GM12878 (cell line): ENCODE measurements around the gene NRSN1. TPM values are rescaled to one million over a fixed set of nuclear protein-coding genes. Genes with fewer than 3 reads are reported as not detected.

Experiments used
- ATAC-seq: fragments of 200-7000 bp; cut with Tn5 transposase; 3 replicates; pipeline ENCODE4 v1.9.1; 2020; ENCODE audit warnings: mild to moderate bottlenecking, moderate library complexity
- BruUV-seq: library from RNA; stranded (reverse); fragments of 400-500 nt; replicated peaks from 2 replicates; lab custom pipeline; 2021; lab: Mats Ljungman, UMichigan
- CTCF ChIA-PET: fragments of 300-600 bp; sonication (Branson Sonifier 250); formaldehyde crosslinking; extraction: SDS; loops from one replicate; lab custom pipeline; 2021; ENCODE audit warnings: inconsistent platforms; lab: Yijun Ruan, JAX
- POLR2A ChIA-PET: fragments of 350-600 bp; formaldehyde crosslinking; extraction: SDS; loops from one replicate; lab custom pipeline; 2021; ENCODE audit warnings: inconsistent platforms; lab: Charles Lee
- RAD21 ChIA-PET: fragments of 300-600 bp; sonication (Branson Sonifier 250); formaldehyde crosslinking; loops from one replicate; lab custom pipeline; 2023; ENCODE audit warnings: antibody characterized with exemption; ENCODE audit not compliant: unreplicated experiment; lab: Charles Lee
- SMC1A ChIA-PET: fragments of 300-600 bp; sonication (Branson Sonifier 250); formaldehyde crosslinking; loops from one replicate; lab custom pipeline; 2023; ENCODE audit not compliant: unreplicated experiment, uncharacterized antibody; lab: Charles Lee
- DNase-seq: peaks from one replicate; pipeline ENCODE4 v3.0.0-alpha.2; 2011; ENCODE audit warnings: low read depth, low spot score
- FAIRE-seq: peaks from 3 replicates; lab custom pipeline; 2011; peaks lifted over from hg19 to GRCh38; lab: Jason Lieb, UNC
- H2AFZ ChIP-seq: 2 replicates; pipeline ENCODE4 v1.6.0; 2011; ENCODE audit warnings: low read depth, low read length, control low read depth; ENCODE audit not compliant: control insufficient read depth
- H3K27ac ChIP-seq: 2 replicates; pipeline ENCODE4 v1.5.1; 2011; ENCODE audit warnings: control low read depth; ENCODE audit not compliant: control insufficient read depth, insufficient read depth
- H3K27me3 ChIP-seq, 2 experiments: replicated peaks in 1 of 2; 2 replicates each; pipeline versions ENCODE4 v1.6.0 to v1.6.1; 2011; ENCODE audit warnings: low read length in 1 of 2; ENCODE audit not compliant: control insufficient read depth in 2 of 2, insufficient read depth in 2 of 2
- H3K36me3 ChIP-seq, 2 experiments: 2 replicates each; pipeline ENCODE4 v1.5.1; 2011; ENCODE audit warnings: low read length in 1 of 2; ENCODE audit not compliant: control insufficient read depth in 2 of 2, insufficient read depth in 2 of 2
- H3K4me1 ChIP-seq: 2 replicates; pipeline ENCODE4 v1.6.1; 2011; ENCODE audit warnings: mild to moderate bottlenecking, low read length, moderate library complexity, mixed read lengths; ENCODE audit not compliant: control insufficient read depth, insufficient read depth
- H3K4me2 ChIP-seq: 2 replicates; pipeline ENCODE4 v1.6.0; 2011; ENCODE audit warnings: control low read depth; ENCODE audit not compliant: control insufficient read depth, insufficient read depth
- H3K4me3 ChIP-seq: fragments of 200-600 bp; sonication (generic); 2 replicates; pipeline ENCODE4 v1.5.1; 2016
- H3K79me2 ChIP-seq: 2 replicates; pipeline ENCODE4 v1.6.0; 2011; ENCODE audit warnings: low read length; ENCODE audit not compliant: control insufficient read depth, insufficient read depth
- H3K9ac ChIP-seq: 2 replicates; pipeline ENCODE4 v1.8.0; 2011; ENCODE audit warnings: low read length, control low read depth, mixed read lengths; ENCODE audit not compliant: control insufficient read depth, insufficient read depth
- H3K9me3 ChIP-seq: replicated peaks from 3 replicates; pipeline ENCODE4 v1.5.1; 2011; ENCODE audit warnings: mild to moderate bottlenecking, low read length; ENCODE audit not compliant: control insufficient read depth, insufficient read depth
- H4K20me1 ChIP-seq: 2 replicates; pipeline ENCODE4 v1.6.0; 2011; ENCODE audit not compliant: control insufficient read depth, insufficient read depth
- CREB1 ChIP-seq: IDR thresholded peaks from 2 replicates; pipeline ENCODE4 v1.6.1; 2012; ENCODE audit warnings: low read depth, mild to moderate bottlenecking, inconsistent platforms
- FOS ChIP-seq: IDR thresholded peaks from 3 replicates; pipeline ENCODE4 v1.6.1; 2011; ENCODE audit warnings: borderline replicate concordance; ENCODE audit not compliant: insufficient read length; ENCODE audit errors: extremely low read depth
- HDAC2 ChIP-seq: fragments of 200-600 bp; sonication (generic); IDR thresholded peaks from 2 replicates; pipeline ENCODE4 v1.6.1; 2017
- MTA2 ChIP-seq: fragments of 450-650 bp; IDR thresholded peaks from 2 replicates; pipeline ENCODE4 v1.6.1; 2016; ENCODE audit warnings: low read depth, mild to moderate bottlenecking, moderate library complexity
- RB1 ChIP-seq: fragments of 450-650 bp; formaldehyde crosslinking; IDR thresholded peaks from 2 replicates; pipeline ENCODE4 v1.6.1; 2017; ENCODE audit warnings: mild to moderate bottlenecking, borderline replicate concordance
- ZNF622 ChIP-seq: fragments of 450-650 bp; IDR thresholded peaks from 2 replicates; pipeline ENCODE4 v1.6.1; 2017; ENCODE audit warnings: mild to moderate bottlenecking, inconsistent platforms
- WGBS: methylation state at CpG from one replicate; pipeline ENCODE4 v1.1.6; 2016; ENCODE audit warnings: low lambda C conversion rate; ENCODE audit not compliant: insufficient replicate concordance, insufficient coverage; ENCODE audit errors: missing lambda C conversion rate; 5-methylcytosine and 5-hydroxymethylcytosine counted together
- in situ Hi-C: fragments of 300-500 bp; cut with MboI; formaldehyde crosslinking; loops from 9 replicates; pipeline ENCODE4 v1.14.3; 2018; ENCODE audit warnings: mixed read lengths
- intact Hi-C: fragments of 100-400 bp; cut with micrococcal nuclease; formaldehyde crosslinking; loops from one replicate; pipeline ENCODE4 v1.14.2; 2022; ENCODE audit not compliant: unreplicated experiment
- polyA plus RNA-seq, 11 experiments: library from polyadenylated mRNA; depleted of rRNA in 4 of 11; unstranded in 6 of 11; stranded (reverse) in 5 of 11; fragments of >200 nt; fragmentation: Nextera tagmentation in 4 of 11; fragmentation: Illumina TruSeq in 1 of 11; extraction: Ambion mirVana in 4 of 11; extraction: Trizol in 1 of 11; gene quantifications; 1 replicate in 1 of 11; 2 replicates in 10 of 11; pipeline versions ENCODE4 v1.2.1 to v1.2.3, GENCODE V29; 2011 to 2016; ENCODE audit warnings: inconsistent platforms in 2 of 11, missing spikeins in 2 of 11, low read depth in 1 of 11
- total RNA-seq, 4 experiments: library from RNA; depleted of rRNA in 3 of 4; stranded (reverse); fragments of >200 nt in 3 of 4; fragmentation: Illumina TruSeq in 1 of 4; extraction: Trizol in 1 of 4; gene quantifications; 2 replicates each; pipeline versions ENCODE4 v1.2.1 to v1.2.3, GENCODE V29; 2013 to 2021
- TF ChIP-seq, protein P1 (sequence below): fragments of 450-650 bp; conservative IDR thresholded peaks from 2 replicates; pipeline ENCODE4 v1.6.1; 2017; ENCODE audit warnings: mild to moderate bottlenecking, moderate library complexity
- TF ChIP-seq, protein P2 (sequence below): fragments of 450-650 bp; IDR thresholded peaks from 2 replicates; pipeline ENCODE4 v1.6.1; 2016; ENCODE audit warnings: mild to moderate bottlenecking

NRSN1 gene
- total and polyA plus RNA-seq, 10 of the 15 experiments (the other 5 are each of a cell fraction or from before 2014, with no cell fraction given): not detected

DNA sequence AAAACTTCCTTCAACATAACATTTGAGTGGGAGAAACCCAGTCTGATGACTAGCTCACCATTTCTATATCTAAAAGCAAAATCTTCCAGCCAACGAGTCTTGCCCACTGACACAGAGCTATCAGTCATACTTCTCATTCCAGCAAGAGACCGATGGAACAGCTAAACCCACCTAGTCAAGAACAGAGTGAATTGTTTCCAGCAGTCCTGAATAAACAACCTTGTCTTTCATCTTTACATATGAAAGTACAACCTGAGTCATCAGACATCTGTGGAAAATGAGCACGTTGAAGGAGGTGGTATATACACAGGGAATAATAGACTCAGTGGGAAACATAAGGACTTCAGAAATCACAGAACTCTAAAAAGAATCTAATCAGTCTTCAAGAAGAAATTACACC, 23.8 kb downstream of the NRSN1 start (continued):
- TF ChIP-seq, protein P1, sequence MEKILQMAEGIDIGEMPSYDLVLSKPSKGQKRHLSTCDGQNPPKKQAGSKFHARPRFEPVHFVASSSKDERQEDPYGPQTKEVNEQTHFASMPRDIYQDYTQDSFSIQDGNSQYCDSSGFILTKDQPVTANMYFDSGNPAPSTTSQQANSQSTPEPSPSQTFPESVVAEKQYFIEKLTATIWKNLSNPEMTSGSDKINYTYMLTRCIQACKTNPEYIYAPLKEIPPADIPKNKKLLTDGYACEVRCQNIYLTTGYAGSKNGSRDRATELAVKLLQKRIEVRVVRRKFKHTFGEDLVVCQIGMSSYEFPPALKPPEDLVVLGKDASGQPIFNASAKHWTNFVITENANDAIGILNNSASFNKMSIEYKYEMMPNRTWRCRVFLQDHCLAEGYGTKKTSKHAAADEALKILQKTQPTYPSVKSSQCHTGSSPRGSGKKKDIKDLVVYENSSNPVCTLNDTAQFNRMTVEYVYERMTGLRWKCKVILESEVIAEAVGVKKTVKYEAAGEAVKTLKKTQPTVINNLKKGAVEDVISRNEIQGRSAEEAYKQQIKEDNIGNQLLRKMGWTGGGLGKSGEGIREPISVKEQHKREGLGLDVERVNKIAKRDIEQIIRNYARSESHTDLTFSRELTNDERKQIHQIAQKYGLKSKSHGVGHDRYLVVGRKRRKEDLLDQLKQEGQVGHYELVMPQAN: no peak
- TF ChIP-seq CREB1: no peak
- TF ChIP-seq, all 136 proteins: peak for 0

DNA sequence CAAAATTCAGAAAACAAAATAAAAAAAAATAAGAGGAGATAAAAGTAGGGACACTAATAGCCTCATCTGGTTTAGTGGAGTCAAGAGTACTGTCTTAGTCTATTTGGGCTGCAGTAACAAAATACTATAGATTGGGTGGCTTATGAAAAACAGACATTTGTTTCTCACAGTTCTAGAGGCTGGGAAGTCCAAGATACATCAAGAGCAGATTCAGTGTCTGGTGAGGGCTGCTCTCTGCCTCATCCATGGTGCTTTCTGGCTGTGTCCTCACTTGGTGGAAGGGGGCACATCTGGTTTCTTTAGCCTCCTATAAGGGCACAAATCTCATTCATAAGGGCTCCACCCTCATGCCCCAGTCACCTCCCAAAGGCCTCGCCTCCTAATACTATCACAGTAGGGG, 26.0 kb downstream of the NRSN1 start:
- 0% methylated on average over 1 of the region's 1 CpG for WGBS
- DNase-seq (no peak), FAIRE-seq (no peak), ATAC-seq (no peak)
- ChIA-PET RAD21 (no interaction called here), POLR2A (no interaction called here), CTCF (interaction anchor here (0.7 kb wide), 1 partner anchor 140 kb away, joined by 4 read pairs; no protein-coding TSS in a partner anchor), SMC1A (no interaction called here)
- H4K20me1 ChIP-seq: no peaks in the 10 kb centered on the region
- H3K4me2 ChIP-seq: no peak overlapping the region
- no peaks in the 10 kb centered on the region; a peak in 1 of 4 replicates for H3K27me3 ChIP-seq
- TF ChIP-seq HDAC2 (no peak), MTA2 (no peak), ZNF622 (no peak), RB1 (no peak), FOS (no peak)
- TF ChIP-seq, protein P2, sequence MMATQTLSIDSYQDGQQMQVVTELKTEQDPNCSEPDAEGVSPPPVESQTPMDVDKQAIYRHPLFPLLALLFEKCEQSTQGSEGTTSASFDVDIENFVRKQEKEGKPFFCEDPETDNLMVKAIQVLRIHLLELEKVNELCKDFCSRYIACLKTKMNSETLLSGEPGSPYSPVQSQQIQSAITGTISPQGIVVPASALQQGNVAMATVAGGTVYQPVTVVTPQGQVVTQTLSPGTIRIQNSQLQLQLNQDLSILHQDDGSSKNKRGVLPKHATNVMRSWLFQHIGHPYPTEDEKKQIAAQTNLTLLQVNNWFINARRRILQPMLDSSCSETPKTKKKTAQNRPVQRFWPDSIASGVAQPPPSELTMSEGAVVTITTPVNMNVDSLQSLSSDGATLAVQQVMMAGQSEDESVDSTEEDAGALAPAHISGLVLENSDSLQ: no peak
- intact Hi-C loops: no loop called here
- no peaks in the 10 kb centered on the region for H3K79me2 ChIP-seq
- no peaks in the 10 kb centered on the region for H3K9me3 ChIP-seq
- no peak overlapping the region for H3K27ac ChIP-seq
- no peak overlapping the region for H3K9ac ChIP-seq
- no peaks in the 10 kb centered on the region for H3K36me3 ChIP-seq
- no peaks in the 10 kb centered on the region for H3K4me1 ChIP-seq
- in situ Hi-C loops: no loop called here
- no TSS peak for BruUV-seq
- no peak overlapping the region for H2AFZ ChIP-seq
- no peak overlapping the region for H3K4me3 ChIP-seq
